ENCODE measurements around the gene OR52H1. TPM values are rescaled to one million over a fixed set of nuclear protein-coding genes. Genes with fewer than 3 reads are reported as not detected.

Gene OR52H1
- total and polyA plus RNA-seq, 2 experiments from 2014 or later, result 0.28 TPM; not detected in 1

DNA sequence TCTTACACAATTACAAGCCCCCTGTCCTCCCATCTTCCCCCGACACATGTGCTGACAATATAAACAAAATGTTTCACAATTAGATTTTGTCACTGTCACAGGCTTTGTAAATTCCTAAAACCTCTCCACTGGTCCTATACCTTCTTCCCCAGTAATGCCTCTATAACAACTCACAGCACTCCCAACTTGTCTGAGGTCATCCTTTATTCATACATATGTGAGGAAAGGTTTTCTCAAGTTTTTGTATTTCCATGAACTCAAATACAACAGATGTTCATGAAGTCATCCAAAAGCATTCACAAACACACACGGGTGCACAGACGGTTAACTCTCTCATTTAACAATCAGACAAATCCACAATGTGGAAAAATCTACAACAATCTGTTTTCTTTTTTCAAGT lies 1.9 kb downstream of the OR52H1 start:
- Histone ChIP-seq H2AFZ (no peak overlapping the region), H3K9me2 (ENCODE audit: insufficient read depth) (peaks cover 12% of the 10 kb centered on the region; the same call in 1 of the 2 replicates), H3K27ac (ENCODE audit: low read depth) (no peak overlapping the region), H3K36me3 (ENCODE audit: insufficient read depth) (no peaks in the 10 kb centered on the region), H3K4me1 (ENCODE audit: insufficient read depth) (no peaks in the 10 kb centered on the region), H3K4me2 (no peak overlapping the region), H3K4me3 (no peak overlapping the region), H4K20me1 (replicated peaks; ENCODE audit: insufficient read depth) (no peaks in the 10 kb centered on the region), H3F3A (replicated peaks; ENCODE audit: low read depth) (no peaks in the 10 kb centered on the region), H3K27me3 (ENCODE audit: insufficient read depth) (no peaks in the 10 kb centered on the region), H3K79me2 (replicated peaks; ENCODE audit: insufficient read depth) (no peaks in the 10 kb centered on the region)
- no peak for DNase-seq (ENCODE audit: low spot score)
- Mint-ChIP-seq H3K4me3 (no peak overlapping the region), H3K4me1 (no peaks in the 10 kb centered on the region), H3K36me3 (ENCODE audit: low read depth) (no peaks in the 10 kb centered on the region), H3K27ac (no peak overlapping the region), H3K9me3 (no peaks in the 10 kb centered on the region), H3K27me3 (ENCODE audit: insufficient read depth, low read depth, poor library complexity) (no peaks in the 10 kb centered on the region)
- TF ChIP-seq ZNF114 (CRISPR knock-in tag; IDR thresholded peaks at IDR 0.05) (no peak), JUNB (IDR thresholded peaks at IDR 0.05; ENCODE audit: unreplicated experiment) (no peak), EZH2 (IDR thresholded peaks at IDR 0.05; ENCODE audit: low read depth, unreplicated experiment) (no peak), NANOG (IDR thresholded peaks at IDR 0.05; ENCODE audit: borderline replicate concordance) (no peak), POLR2AphosphoS5 (IDR thresholded peaks at IDR 0.05; ENCODE audit: low read depth) (no peak), EZH2phosphoT487 (IDR thresholded peaks at IDR 0.05; ENCODE audit: unreplicated experiment) (no peak), STAT1 (IDR thresholded peaks at IDR 0.05; ENCODE audit: unreplicated experiment) (no peak), CREB1 (CRISPR knock-in tag; IDR thresholded peaks at IDR 0.05; ENCODE audit: low read depth) (no peak), ZNF331 (CRISPR knock-in tag; IDR thresholded peaks at IDR 0.05; ENCODE audit: low read depth) (no peak)
- TF ChIP-seq, protein P1, sequence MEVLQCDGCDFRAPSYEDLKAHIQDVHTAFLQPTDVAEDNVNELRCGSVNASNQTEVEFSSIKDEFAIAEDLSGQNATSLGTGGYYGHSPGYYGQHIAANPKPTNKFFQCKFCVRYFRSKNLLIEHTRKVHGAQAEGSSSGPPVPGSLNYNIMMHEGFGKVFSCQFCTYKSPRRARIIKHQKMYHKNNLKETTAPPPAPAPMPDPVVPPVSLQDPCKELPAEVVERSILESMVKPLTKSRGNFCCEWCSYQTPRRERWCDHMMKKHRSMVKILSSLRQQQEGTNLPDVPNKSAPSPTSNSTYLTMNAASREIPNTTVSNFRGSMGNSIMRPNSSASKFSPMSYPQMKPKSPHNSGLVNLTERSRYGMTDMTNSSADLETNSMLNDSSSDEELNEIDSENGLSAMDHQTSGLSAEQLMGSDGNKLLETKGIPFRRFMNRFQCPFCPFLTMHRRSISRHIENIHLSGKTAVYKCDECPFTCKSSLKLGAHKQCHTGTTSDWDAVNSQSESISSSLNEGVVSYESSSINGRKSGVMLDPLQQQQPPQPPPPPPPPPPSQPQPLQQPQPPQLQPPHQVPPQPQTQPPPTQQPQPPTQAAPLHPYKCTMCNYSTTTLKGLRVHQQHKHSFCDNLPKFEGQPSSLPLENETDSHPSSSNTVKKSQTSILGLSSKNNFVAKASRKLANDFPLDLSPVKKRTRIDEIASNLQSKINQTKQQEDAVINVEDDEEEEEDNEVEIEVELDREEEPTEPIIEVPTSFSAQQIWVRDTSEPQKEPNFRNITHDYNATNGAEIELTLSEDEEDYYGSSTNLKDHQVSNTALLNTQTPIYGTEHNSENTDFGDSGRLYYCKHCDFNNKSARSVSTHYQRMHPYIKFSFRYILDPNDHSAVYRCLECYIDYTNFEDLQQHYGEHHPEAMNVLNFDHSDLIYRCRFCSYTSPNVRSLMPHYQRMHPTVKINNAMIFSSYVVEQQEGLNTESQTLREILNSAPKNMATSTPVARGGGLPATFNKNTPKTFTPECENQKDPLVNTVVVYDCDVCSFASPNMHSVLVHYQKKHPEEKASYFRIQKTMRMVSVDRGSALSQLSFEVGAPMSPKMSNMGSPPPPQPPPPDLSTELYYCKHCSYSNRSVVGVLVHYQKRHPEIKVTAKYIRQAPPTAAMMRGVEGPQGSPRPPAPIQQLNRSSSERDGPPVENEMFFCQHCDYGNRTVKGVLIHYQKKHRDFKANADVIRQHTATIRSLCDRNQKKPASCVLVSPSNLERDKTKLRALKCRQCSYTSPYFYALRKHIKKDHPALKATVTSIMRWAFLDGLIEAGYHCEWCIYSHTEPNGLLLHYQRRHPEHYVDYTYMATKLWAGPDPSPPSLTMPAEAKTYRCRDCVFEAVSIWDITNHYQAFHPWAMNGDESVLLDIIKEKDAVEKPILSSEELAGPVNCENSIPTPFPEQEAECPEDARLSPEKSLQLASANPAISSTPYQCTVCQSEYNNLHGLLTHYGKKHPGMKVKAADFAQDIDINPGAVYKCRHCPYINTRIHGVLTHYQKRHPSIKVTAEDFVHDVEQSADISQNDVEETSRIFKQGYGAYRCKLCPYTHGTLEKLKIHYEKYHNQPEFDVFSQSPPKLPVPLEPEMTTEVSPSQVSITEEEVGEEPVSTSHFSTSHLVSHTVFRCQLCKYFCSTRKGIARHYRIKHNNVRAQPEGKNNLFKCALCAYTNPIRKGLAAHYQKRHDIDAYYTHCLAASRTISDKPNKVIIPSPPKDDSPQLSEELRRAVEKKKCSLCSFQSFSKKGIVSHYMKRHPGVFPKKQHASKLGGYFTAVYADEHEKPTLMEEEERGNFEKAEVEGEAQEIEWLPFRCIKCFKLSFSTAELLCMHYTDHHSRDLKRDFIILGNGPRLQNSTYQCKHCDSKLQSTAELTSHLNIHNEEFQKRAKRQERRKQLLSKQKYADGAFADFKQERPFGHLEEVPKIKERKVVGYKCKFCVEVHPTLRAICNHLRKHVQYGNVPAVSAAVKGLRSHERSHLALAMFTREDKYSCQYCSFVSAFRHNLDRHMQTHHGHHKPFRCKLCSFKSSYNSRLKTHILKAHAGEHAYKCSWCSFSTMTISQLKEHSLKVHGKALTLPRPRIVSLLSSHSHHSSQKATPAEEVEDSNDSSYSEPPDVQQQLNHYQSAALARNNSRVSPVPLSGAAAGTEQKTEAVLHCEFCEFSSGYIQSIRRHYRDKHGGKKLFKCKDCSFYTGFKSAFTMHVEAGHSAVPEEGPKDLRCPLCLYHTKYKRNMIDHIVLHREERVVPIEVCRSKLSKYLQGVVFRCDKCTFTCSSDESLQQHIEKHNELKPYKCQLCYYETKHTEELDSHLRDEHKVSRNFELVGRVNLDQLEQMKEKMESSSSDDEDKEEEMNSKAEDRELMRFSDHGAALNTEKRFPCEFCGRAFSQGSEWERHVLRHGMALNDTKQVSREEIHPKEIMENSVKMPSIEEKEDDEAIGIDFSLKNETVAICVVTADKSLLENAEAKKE (CRISPR knock-in tag; IDR thresholded peaks at IDR 0.05), result no peak
- TF ChIP-seq, protein P2, sequence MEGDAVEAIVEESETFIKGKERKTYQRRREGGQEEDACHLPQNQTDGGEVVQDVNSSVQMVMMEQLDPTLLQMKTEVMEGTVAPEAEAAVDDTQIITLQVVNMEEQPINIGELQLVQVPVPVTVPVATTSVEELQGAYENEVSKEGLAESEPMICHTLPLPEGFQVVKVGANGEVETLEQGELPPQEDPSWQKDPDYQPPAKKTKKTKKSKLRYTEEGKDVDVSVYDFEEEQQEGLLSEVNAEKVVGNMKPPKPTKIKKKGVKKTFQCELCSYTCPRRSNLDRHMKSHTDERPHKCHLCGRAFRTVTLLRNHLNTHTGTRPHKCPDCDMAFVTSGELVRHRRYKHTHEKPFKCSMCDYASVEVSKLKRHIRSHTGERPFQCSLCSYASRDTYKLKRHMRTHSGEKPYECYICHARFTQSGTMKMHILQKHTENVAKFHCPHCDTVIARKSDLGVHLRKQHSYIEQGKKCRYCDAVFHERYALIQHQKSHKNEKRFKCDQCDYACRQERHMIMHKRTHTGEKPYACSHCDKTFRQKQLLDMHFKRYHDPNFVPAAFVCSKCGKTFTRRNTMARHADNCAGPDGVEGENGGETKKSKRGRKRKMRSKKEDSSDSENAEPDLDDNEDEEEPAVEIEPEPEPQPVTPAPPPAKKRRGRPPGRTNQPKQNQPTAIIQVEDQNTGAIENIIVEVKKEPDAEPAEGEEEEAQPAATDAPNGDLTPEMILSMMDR (conservative IDR thresholded peaks at IDR 0.05; ENCODE audit: low read depth in 2 of 2), result no peak
- TF ChIP-seq, protein P3, sequence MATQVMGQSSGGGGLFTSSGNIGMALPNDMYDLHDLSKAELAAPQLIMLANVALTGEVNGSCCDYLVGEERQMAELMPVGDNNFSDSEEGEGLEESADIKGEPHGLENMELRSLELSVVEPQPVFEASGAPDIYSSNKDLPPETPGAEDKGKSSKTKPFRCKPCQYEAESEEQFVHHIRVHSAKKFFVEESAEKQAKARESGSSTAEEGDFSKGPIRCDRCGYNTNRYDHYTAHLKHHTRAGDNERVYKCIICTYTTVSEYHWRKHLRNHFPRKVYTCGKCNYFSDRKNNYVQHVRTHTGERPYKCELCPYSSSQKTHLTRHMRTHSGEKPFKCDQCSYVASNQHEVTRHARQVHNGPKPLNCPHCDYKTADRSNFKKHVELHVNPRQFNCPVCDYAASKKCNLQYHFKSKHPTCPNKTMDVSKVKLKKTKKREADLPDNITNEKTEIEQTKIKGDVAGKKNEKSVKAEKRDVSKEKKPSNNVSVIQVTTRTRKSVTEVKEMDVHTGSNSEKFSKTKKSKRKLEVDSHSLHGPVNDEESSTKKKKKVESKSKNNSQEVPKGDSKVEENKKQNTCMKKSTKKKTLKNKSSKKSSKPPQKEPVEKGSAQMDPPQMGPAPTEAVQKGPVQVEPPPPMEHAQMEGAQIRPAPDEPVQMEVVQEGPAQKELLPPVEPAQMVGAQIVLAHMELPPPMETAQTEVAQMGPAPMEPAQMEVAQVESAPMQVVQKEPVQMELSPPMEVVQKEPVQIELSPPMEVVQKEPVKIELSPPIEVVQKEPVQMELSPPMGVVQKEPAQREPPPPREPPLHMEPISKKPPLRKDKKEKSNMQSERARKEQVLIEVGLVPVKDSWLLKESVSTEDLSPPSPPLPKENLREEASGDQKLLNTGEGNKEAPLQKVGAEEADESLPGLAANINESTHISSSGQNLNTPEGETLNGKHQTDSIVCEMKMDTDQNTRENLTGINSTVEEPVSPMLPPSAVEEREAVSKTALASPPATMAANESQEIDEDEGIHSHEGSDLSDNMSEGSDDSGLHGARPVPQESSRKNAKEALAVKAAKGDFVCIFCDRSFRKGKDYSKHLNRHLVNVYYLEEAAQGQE (IDR thresholded peaks at IDR 0.05; ENCODE audit: unreplicated experiment), result no peak
- TF ChIP-seq, protein P4, sequence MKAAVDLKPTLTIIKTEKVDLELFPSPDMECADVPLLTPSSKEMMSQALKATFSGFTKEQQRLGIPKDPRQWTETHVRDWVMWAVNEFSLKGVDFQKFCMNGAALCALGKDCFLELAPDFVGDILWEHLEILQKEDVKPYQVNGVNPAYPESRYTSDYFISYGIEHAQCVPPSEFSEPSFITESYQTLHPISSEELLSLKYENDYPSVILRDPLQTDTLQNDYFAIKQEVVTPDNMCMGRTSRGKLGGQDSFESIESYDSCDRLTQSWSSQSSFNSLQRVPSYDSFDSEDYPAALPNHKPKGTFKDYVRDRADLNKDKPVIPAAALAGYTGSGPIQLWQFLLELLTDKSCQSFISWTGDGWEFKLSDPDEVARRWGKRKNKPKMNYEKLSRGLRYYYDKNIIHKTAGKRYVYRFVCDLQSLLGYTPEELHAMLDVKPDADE (IDR thresholded peaks at IDR 0.05), result no peak
- no peak for ATAC-seq
